CD14-positive monocyte (primary cell): Measurements from ENCODE around the gene TMCC1. TPM values are rescaled to one million over a fixed set of nuclear protein-coding genes. Genes with fewer than 3 reads are reported as not detected.
A peak's percentile ranks its signal among the peaks of the same experiment; 100 is the strongest.

ENCODE experiments used
- DNase-seq, 3 donors: peaks; one replicate each; pipeline ENCODE4 v3.0.0-alpha.2; 2011 to 2022
- H2AFZ ChIP-seq: 2 replicates; pipeline ENCODE4 v1.6.0; 2012; ENCODE audit warnings: mild to moderate bottlenecking, low read depth, low read length, inconsistent platforms; ENCODE audit not compliant: insufficient read depth, poor library complexity, severe bottlenecking
- H3K27ac ChIP-seq, 2 donors: 1 replicate in 1 of 2; 2 replicates in 1 of 2; pipeline ENCODE4 v1.5.1; 2012 to 2013; ENCODE audit warnings: low read length in 2 of 2, control low read depth in 1 of 2, inconsistent platforms in 1 of 2, low read depth in 1 of 2, mild to moderate bottlenecking in 1 of 2
- H3K27me3 ChIP-seq, 2 donors: one replicate each; pipeline versions ENCODE4 v1.6.0 to v1.6.1; 2011 to 2013; ENCODE audit warnings: low read length in 2 of 2; ENCODE audit not compliant: control insufficient read depth in 2 of 2, insufficient read depth in 2 of 2
- H3K36me3 ChIP-seq, 2 donors: replicated peaks in 1 of 2; 1 replicate in 1 of 2; 2 replicates in 1 of 2; pipeline versions ENCODE4 v1.5.1 to v1.6.1; 2012 to 2013; ENCODE audit warnings: low read length in 2 of 2, control low read depth in 1 of 2, inconsistent platforms in 1 of 2, mild to moderate bottlenecking in 1 of 2; ENCODE audit not compliant: insufficient read depth in 2 of 2, control insufficient read depth in 1 of 2
- H3K4me1 ChIP-seq, 2 donors: 1 replicate in 1 of 2; 2 replicates in 1 of 2; pipeline versions ENCODE4 v1.5.1 to v1.6.1; 2012 to 2013; ENCODE audit warnings: low read length in 2 of 2, control low read depth in 1 of 2, inconsistent platforms in 1 of 2, mild to moderate bottlenecking in 1 of 2, moderate library complexity in 1 of 2; ENCODE audit not compliant: insufficient read depth in 2 of 2, control insufficient read depth in 1 of 2
- H3K4me2 ChIP-seq: replicated peaks from 2 replicates; pipeline ENCODE3; 2012; ENCODE audit warnings: low read length, moderate library complexity, mild to moderate bottlenecking; ENCODE audit not compliant: poor library complexity, severe bottlenecking; ENCODE audit errors: extremely low read depth
- H3K4me3 ChIP-seq, 3 experiments: fragments of 200-600 bp in 1 of 3; sonication (generic) in 1 of 3; replicated peaks in 1 of 3; 1 replicate in 2 of 3; 2 replicates in 1 of 3; pipeline ENCODE4 v1.5.1; 2011 to 2013; ENCODE audit warnings: low read length in 3 of 3, mild to moderate bottlenecking in 3 of 3, control low read depth in 2 of 3, low read depth in 2 of 3, inconsistent platforms in 1 of 3, moderate library complexity in 1 of 3
- H3K79me2 ChIP-seq: 2 replicates; pipeline ENCODE4 v1.6.0; 2012; ENCODE audit warnings: mild to moderate bottlenecking, control low read depth, inconsistent platforms, low read length, moderate library complexity; ENCODE audit not compliant: insufficient read depth
- H3K9ac ChIP-seq: 2 replicates; pipeline ENCODE4 v1.6.0; 2017; ENCODE audit warnings: low read length, mild to moderate bottlenecking; ENCODE audit not compliant: insufficient read depth, poor library complexity, severe bottlenecking
- H3K9me3 ChIP-seq, 2 donors: replicated peaks in 1 of 2; 1 replicate in 1 of 2; 2 replicates in 1 of 2; pipeline versions ENCODE4 v1.5.1 to v1.6.1; 2012 to 2013; ENCODE audit warnings: low read length in 2 of 2, control low read depth in 1 of 2; ENCODE audit not compliant: control insufficient read depth in 1 of 2, insufficient read depth in 1 of 2
- H4K20me1 ChIP-seq: 2 replicates; pipeline ENCODE4 v1.6.0; 2012; ENCODE audit warnings: mild to moderate bottlenecking, low read length, control low read depth, moderate library complexity; ENCODE audit not compliant: insufficient read depth
- H3K27ac Mint-ChIP-seq, 7 donors: one replicate each; pipeline ENCODE4 v1.8.0; 2020; ENCODE audit warnings: mild to moderate bottlenecking in 7 of 7, mixed read lengths in 7 of 7, moderate library complexity in 6 of 7, inconsistent platforms in 2 of 7
- H3K27me3 Mint-ChIP-seq, 3 donors: one replicate each; pipeline ENCODE4 v1.8.0; 2021 to 2022; ENCODE audit warnings: low read depth in 3 of 3, mild to moderate bottlenecking in 3 of 3, mixed read lengths in 3 of 3, moderate library complexity in 3 of 3, inconsistent platforms in 1 of 3
- H3K36me3 Mint-ChIP-seq, 2 donors: one replicate each; pipeline ENCODE4 v1.8.0; 2020; ENCODE audit warnings: mixed read lengths in 2 of 2, inconsistent platforms in 1 of 2, mild to moderate bottlenecking in 1 of 2
- H3K4me1 Mint-ChIP-seq: one replicate; pipeline ENCODE4 v1.8.0; 2020; ENCODE audit warnings: mild to moderate bottlenecking, mixed read lengths
- H3K4me3 Mint-ChIP-seq, 2 donors: one replicate each; pipeline ENCODE4 v1.8.0; 2020; ENCODE audit warnings: mild to moderate bottlenecking in 2 of 2, mixed read lengths in 2 of 2, moderate library complexity in 1 of 2
- H3K9me3 Mint-ChIP-seq, 7 donors: one replicate each; pipeline ENCODE4 v1.8.0; 2020 to 2022; ENCODE audit warnings: mixed read lengths in 7 of 7, mild to moderate bottlenecking in 6 of 7, moderate library complexity in 6 of 7, inconsistent platforms in 2 of 7
- WGBS: methylation state at CpG from one replicate; pipeline ENCODE4 v1.1.5; 2013; ENCODE audit warnings: missing lambda C conversion rate; ENCODE audit not compliant: insufficient coverage; 5-methylcytosine and 5-hydroxymethylcytosine counted together
- intact Hi-C, 2 donors: fragments of 100-400 bp; cut with micrococcal nuclease; formaldehyde crosslinking; loops; one replicate each; pipeline versions ENCODE4 v1.15.0 to v1.15.1; 2023
- polyA plus RNA-seq, 3 donors: library from polyadenylated mRNA; depleted of rRNA in 1 of 3; unstranded in 2 of 3; stranded (reverse) in 1 of 3; fragments of 300-500 nt in 2 of 3; fragments of >200 nt in 1 of 3; fragmentation: Illumina TruSeq in 2 of 3; gene quantifications; 1 replicate in 2 of 3; 2 replicates in 1 of 3; pipeline ENCODE4 v1.2.3, GENCODE V29; 2012 to 2021
- TF ChIP-seq, protein P1 (sequence below): fragments of 200-600 bp; IDR thresholded peaks from one replicate; pipeline ENCODE4 v1.8.0; 2022; ENCODE audit warnings: antibody characterized with exemption, mild to moderate bottlenecking

The TMCC1 gene
- polyA plus RNA-seq, 3 donors: 5.0 to 10.2 (median 5.0) TPM

DNA sequence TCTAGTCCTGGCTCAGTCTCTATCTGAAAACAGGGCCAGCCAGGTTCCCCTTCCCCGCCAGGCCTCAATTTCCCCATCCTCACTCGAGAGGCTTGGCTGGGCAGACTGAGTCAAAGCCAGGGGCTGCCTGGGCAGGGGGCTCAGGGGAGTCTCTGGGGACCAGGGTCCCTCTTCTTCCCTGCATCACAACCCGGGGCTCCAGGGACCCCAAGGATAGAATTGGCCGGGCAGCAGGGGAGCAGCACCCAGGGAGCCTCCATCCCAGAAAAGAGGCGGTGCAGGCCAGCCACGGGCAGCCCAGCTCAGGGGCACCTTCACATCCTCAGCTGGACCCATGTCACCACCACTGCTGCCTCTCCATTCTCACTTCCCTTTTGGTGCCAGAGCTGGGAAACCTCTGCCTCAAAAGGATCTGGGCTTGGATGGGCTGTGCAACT, 273.8 kb downstream of the TMCC1 start:
- Histone ChIP-seq H4K20me1 (no peaks in the 10 kb centered on the region), H3K9me3 (no peaks in the 10 kb centered on the region), H3K4me2 (peak overlapping the region; percentile 67), H3K27me3 (no peaks in the 10 kb centered on the region), H3K79me2 (no peaks in the 10 kb centered on the region), H3K36me3 (no peaks in the 10 kb centered on the region), H3K27ac (peak overlapping the region; percentile 43 to 89), H3K9ac (no peak overlapping the region), H2AFZ (no peak overlapping the region), H3K4me3 (peak overlapping the region in 1 of 3 experiments; percentile 64), H3K4me1 (peaks cover 85 to 88% of the 10 kb centered on the region in 2 donors)
- Mint-ChIP-seq H3K9me3 (no peaks in the 10 kb centered on the region), H3K27me3 (peaks cover 0 to 2% (median 0%) of the 10 kb centered on the region in 3 donors), H3K27ac (peak overlapping the region in 4 of 7 donors; percentile 46 to 83 (median 74)), H3K4me1 (peaks cover 75% of the 10 kb centered on the region), H3K36me3 (peaks cover 0 to 3% of the 10 kb centered on the region in 2 donors), H3K4me3 (peak overlapping the region in 1 of 2 donors; percentile 35)
- peak; percentile 52 to 76 (median 68) for DNase-seq
- WGBS: 37% methylated on average over 6 of the region's 6 CpGs
- TF ChIP-seq, protein P1, sequence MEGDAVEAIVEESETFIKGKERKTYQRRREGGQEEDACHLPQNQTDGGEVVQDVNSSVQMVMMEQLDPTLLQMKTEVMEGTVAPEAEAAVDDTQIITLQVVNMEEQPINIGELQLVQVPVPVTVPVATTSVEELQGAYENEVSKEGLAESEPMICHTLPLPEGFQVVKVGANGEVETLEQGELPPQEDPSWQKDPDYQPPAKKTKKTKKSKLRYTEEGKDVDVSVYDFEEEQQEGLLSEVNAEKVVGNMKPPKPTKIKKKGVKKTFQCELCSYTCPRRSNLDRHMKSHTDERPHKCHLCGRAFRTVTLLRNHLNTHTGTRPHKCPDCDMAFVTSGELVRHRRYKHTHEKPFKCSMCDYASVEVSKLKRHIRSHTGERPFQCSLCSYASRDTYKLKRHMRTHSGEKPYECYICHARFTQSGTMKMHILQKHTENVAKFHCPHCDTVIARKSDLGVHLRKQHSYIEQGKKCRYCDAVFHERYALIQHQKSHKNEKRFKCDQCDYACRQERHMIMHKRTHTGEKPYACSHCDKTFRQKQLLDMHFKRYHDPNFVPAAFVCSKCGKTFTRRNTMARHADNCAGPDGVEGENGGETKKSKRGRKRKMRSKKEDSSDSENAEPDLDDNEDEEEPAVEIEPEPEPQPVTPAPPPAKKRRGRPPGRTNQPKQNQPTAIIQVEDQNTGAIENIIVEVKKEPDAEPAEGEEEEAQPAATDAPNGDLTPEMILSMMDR: no peak
- intact Hi-C loops: loop anchor here (5.0 to 10.0 kb wide), 3 partner anchors 42 to 125 kb away; partner anchors contain the start of gene RHO (in 1 of the 2)

DNA sequence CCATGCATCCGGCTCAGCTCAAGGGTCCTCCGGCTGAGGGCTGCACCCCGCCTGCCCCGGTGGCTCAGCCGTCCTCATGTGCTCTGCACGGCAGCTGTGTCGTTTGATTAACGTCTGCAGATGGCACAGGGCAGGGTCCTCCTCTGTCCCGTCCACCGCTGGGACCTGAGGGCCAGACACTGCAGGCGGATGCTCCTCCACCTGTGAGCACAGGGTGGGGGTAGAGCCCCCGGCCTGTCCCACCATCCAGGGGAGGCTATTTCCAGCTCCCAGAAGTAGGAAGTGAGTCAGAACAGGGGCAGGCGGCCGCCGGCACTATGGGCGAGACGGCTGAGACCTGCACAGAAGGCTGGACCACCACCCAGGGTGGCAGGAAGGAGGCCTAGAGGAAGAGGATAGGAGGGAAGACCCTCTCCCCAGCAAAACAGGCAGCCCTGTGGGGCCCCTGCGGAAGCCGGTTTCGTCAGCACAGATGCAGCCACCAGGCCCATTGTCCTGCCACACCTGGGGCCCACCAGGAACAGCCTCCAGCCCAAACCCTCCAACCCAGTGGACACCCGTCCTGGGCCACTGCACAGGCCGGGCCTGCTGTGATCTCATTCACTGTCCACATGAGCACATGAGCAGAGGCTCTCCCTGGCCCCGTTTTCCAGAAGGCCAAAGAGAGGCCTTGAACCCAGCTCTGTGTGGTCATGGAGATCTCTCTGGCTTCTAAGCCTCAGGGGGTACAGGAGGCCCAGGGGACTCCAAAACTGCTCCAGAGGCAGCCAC, 274.4 kb downstream of the TMCC1 start:
- peak overlapping the region; percentile 85 to 98 (median 91) for H3K27ac Mint-ChIP-seq
- no peaks in the 10 kb centered on the region for H3K9me3 Mint-ChIP-seq
- Histone ChIP-seq H3K27me3 (no peaks in the 10 kb centered on the region), H3K36me3 (no peaks in the 10 kb centered on the region), H4K20me1 (no peaks in the 10 kb centered on the region), H3K4me1 (peaks cover 85 to 88% of the 10 kb centered on the region in 2 donors), H3K4me2 (peak overlapping the region; percentile 67), H3K79me2 (no peaks in the 10 kb centered on the region), H2AFZ (peak overlapping the region; percentile 67), H3K27ac (peak overlapping the region; percentile 53 to 89), H3K4me3 (peak overlapping the region in 1 of 3 experiments; percentile 64), H3K9ac (peak overlapping the region; percentile 2), H3K9me3 (no peaks in the 10 kb centered on the region)
- intact Hi-C loops: loop anchor here (5.0 kb wide), 2 partner anchors 42 to 92 kb away; partner anchors contain the start of gene RHO (in 1 of the 2)
- 33% methylated on average over 18 of the region's 23 CpGs for WGBS
- H3K36me3 Mint-ChIP-seq: peaks cover 0 to 3% of the 10 kb centered on the region in 2 donors
- H3K4me1 Mint-ChIP-seq: peaks cover 76% of the 10 kb centered on the region
- DNase-seq: peak in 2 of 3 donors; percentile 37 to 68
- TF ChIP-seq, protein P1: no peak
- H3K27me3 Mint-ChIP-seq: peaks cover 0 to 2% (median 0%) of the 10 kb centered on the region in 3 donors
- peak overlapping the region; percentile 73 to 89 for H3K4me3 Mint-ChIP-seq
